Lower leg skin (tissue), 3 donors: ENCODE results near the gene SUFU.

ENCODE experiments used
- POLR2A ChIP-seq, 2 donors: fragments of 450-650 bp; IDR thresholded peaks; one replicate each; pipeline ENCODE4 v1.6.1; 2016 to 2017; ENCODE audit warnings: antibody characterized with exemption in 2 of 2, mild to moderate bottlenecking in 1 of 2, moderate library complexity in 1 of 2
- TF ChIP-seq, protein P1 (sequence below), 3 donors: fragments of 450-650 bp; IDR thresholded peaks; one replicate each; pipeline ENCODE4 v1.5.1; 2016; ENCODE audit warnings: antibody characterized with exemption in 3 of 3, mild to moderate bottlenecking in 3 of 3, moderate library complexity in 2 of 3

DNA sequence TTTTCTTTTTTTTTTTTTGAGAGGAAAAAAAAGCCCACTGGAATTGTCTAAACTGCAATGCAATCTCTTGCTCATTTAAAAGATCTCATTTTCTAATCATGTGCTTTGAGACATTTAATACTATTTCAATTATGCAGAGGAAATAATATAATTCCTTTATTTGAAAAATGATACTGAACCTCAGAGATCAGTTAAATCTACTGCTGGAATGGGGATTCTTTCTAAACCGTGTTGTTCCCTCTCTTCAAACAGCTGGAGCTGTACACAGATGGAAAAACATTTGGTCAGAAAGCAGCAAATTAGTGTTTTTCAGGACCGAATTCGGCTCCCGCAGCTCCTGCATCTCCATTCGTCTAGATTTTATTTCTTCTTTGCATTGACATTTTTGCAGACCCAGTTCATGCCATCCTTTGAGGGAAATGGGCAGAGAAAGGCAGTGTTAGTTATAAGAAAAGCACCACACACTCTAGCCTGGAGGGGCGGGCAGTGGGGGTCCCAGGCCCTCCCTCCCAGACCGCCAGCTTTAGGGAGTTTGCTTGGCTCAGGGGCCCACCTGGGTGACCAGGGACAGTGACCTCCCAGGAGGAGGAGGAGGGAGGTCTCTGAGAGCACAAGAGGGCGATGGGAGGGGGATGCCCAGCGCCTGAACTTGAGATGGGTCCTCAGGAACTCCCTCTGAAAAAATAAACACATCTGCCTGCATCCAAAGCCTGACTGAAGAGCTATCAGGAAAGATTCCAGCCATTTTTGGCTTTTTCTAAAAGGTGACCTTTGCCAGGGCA, 173.0 kb downstream of the SUFU start:
- TF ChIP-seq, protein P1, sequence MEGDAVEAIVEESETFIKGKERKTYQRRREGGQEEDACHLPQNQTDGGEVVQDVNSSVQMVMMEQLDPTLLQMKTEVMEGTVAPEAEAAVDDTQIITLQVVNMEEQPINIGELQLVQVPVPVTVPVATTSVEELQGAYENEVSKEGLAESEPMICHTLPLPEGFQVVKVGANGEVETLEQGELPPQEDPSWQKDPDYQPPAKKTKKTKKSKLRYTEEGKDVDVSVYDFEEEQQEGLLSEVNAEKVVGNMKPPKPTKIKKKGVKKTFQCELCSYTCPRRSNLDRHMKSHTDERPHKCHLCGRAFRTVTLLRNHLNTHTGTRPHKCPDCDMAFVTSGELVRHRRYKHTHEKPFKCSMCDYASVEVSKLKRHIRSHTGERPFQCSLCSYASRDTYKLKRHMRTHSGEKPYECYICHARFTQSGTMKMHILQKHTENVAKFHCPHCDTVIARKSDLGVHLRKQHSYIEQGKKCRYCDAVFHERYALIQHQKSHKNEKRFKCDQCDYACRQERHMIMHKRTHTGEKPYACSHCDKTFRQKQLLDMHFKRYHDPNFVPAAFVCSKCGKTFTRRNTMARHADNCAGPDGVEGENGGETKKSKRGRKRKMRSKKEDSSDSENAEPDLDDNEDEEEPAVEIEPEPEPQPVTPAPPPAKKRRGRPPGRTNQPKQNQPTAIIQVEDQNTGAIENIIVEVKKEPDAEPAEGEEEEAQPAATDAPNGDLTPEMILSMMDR (IDR thresholded peaks at IDR 0.05), result no peak
- TF ChIP-seq POLR2A (IDR thresholded peaks at IDR 0.05), result no peak
